ENCODE data around the gene RPEL1.
A peak's percentile ranks its signal among the peaks of the same experiment; 100 is the strongest.

Gene RPEL1

DNA sequence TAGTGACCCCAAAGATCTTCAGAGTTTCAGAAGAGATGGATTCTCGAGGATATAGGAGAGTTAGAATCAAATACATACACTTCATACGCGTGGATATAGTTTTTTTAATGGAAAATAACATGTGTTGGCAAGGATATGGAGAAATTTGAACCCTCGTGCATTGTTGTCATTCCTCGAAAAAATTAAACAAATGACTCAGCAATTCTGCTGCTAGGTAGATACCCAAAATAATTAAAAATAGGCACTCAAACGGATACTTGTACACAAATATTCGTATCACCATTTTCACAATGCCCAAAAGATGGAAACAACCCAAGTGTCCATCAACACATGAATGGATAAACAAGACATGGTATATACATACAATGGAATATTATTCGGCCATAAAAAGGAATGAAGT lies 47.0 kb upstream of the RPEL1 start:
- Histone ChIP-seq H3K4me3 (ENCODE audit: low read length, poor library complexity, severe bottlenecking) (no peak overlapping the region), H3K4me2 (ENCODE audit: low read depth, low read length, poor library complexity, severe bottlenecking) (no peak overlapping the region), H3K9me2 (replicated peaks; ENCODE audit: low read depth, low read length) (no peaks in the 10 kb centered on the region), H3K9me3 (ENCODE audit: insufficient read depth, low read depth, low read length) (no peaks in the 10 kb centered on the region), H4K20me1 (ENCODE audit: insufficient read depth, low read length, poor library complexity, severe bottlenecking) (no peaks in the 10 kb centered on the region), H3F3A (ENCODE audit: low read depth) (no peaks in the 10 kb centered on the region), H2AFZ (ENCODE audit: low read length) (no peak overlapping the region), H3K9ac (ENCODE audit: low read depth, low read length, poor library complexity, severe bottlenecking) (no peak overlapping the region), H3K79me2 (ENCODE audit: insufficient read depth, low read length) (no peaks in the 10 kb centered on the region), H3K27me3 (ENCODE audit: insufficient read depth, low read length, poor library complexity, severe bottlenecking) (no peaks in the 10 kb centered on the region), H3K36me3 (ENCODE audit: insufficient read depth, low read length) (no peaks in the 10 kb centered on the region), H3K4me1 (ENCODE audit: insufficient read depth, low read length, poor library complexity, severe bottlenecking) (peaks cover 27% of the 10 kb centered on the region)
- no peak for TF ChIP-seq EZH2phosphoT487 (IDR thresholded peaks at IDR 0.05; ENCODE audit: borderline replicate concordance)
- TF ChIP-seq CTCF (conservative IDR thresholded peaks at IDR 0.05; ENCODE audit: low read length), result no peak

DNA sequence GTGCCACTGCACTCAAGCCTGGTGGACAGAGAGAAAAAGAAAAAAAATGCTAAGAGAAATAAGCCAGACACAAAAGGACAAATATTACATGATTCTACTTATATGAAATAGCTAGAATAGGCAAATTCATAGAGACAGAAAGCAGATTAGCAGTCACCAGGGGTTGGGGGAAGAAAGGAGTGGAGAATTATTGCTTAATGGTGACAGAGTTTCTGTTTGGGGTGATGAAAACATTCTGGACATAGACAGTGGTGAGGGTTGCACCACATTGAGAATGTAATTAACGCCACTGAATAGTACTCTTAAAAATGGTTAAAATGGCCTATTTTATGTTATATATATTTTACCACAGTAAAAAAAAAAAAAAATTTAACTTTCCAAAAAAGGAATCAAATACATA lies 46.2 kb upstream of the RPEL1 start:
- Histone ChIP-seq H3K9ac (ENCODE audit: low read depth, low read length, poor library complexity, severe bottlenecking) (no peak overlapping the region), H3K4me2 (ENCODE audit: low read depth, low read length, poor library complexity, severe bottlenecking) (no peak overlapping the region), H4K20me1 (ENCODE audit: insufficient read depth, low read length, poor library complexity, severe bottlenecking) (no peaks in the 10 kb centered on the region), H3K4me1 (ENCODE audit: insufficient read depth, low read length, poor library complexity, severe bottlenecking) (peaks cover 22% of the 10 kb centered on the region), H3K79me2 (ENCODE audit: insufficient read depth, low read length) (no peaks in the 10 kb centered on the region), H3F3A (ENCODE audit: low read depth) (no peaks in the 10 kb centered on the region), H3K9me2 (replicated peaks; ENCODE audit: low read depth, low read length) (no peaks in the 10 kb centered on the region), H3K4me3 (ENCODE audit: low read length, poor library complexity, severe bottlenecking) (no peak overlapping the region), H3K36me3 (ENCODE audit: insufficient read depth, low read length) (no peaks in the 10 kb centered on the region), H2AFZ (ENCODE audit: low read length) (no peak overlapping the region), H3K27me3 (ENCODE audit: insufficient read depth, low read length, poor library complexity, severe bottlenecking) (no peaks in the 10 kb centered on the region), H3K9me3 (ENCODE audit: insufficient read depth, low read depth, low read length) (no peaks in the 10 kb centered on the region)
- no peak for TF ChIP-seq CTCF (conservative IDR thresholded peaks at IDR 0.05; ENCODE audit: low read length)
- TF ChIP-seq EZH2phosphoT487 (IDR thresholded peaks at IDR 0.05; ENCODE audit: borderline replicate concordance), result no peak

DNA sequence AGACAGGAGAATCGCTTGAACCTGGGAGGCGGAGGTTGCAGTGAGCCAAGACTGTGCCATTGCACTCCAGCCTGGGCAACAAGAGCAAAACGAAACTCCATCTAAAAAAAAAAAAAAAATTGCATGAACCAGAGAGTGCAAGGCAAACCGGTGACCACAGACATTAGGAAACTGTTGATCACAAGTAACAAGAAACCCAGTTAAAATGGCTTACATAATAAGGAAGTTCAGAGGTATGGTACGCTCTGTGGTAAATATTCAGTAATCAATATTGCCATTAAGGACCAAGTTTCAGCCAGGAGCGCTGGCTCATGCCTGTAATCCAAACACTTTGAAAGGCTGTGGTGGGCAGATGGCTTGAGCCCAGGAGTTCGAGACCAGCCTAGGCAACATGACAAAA lies 43.4 kb upstream of the RPEL1 start:
- Histone ChIP-seq H3K9me2 (replicated peaks; ENCODE audit: low read depth, low read length) (no peaks in the 10 kb centered on the region), H3K79me2 (ENCODE audit: insufficient read depth, low read length) (no peaks in the 10 kb centered on the region), H3K4me1 (ENCODE audit: insufficient read depth, low read length, poor library complexity, severe bottlenecking) (peaks cover 12% of the 10 kb centered on the region), H2AFZ (ENCODE audit: low read length) (peak overlapping the region; percentile 55; the same call in 1 of the 2 replicates), H3F3A (ENCODE audit: low read depth) (no peaks in the 10 kb centered on the region), H3K4me2 (ENCODE audit: low read depth, low read length, poor library complexity, severe bottlenecking) (no peak overlapping the region), H3K4me3 (ENCODE audit: low read length, poor library complexity, severe bottlenecking) (no peak overlapping the region), H3K36me3 (ENCODE audit: insufficient read depth, low read length) (no peaks in the 10 kb centered on the region), H3K9me3 (ENCODE audit: insufficient read depth, low read depth, low read length) (no peaks in the 10 kb centered on the region), H3K27me3 (ENCODE audit: insufficient read depth, low read length, poor library complexity, severe bottlenecking) (no peaks in the 10 kb centered on the region), H4K20me1 (ENCODE audit: insufficient read depth, low read length, poor library complexity, severe bottlenecking) (no peaks in the 10 kb centered on the region), H3K9ac (ENCODE audit: low read depth, low read length, poor library complexity, severe bottlenecking) (no peak overlapping the region)
- no peak for TF ChIP-seq CTCF (conservative IDR thresholded peaks at IDR 0.05; ENCODE audit: low read length)
- no peak for TF ChIP-seq EZH2phosphoT487 (IDR thresholded peaks at IDR 0.05; ENCODE audit: borderline replicate concordance)
